HG03196 (cell line): ENCODE data around the gene ZP3.
"Not testable (repeated sequence)": the region's sequence is repeated elsewhere in the genome, so short reads cannot be mapped to it uniquely, and the experiment has no call there.

Experiments
- ATAC-seq: cut with Tn5 transposase; IDR thresholded peaks from one replicate; pipeline ENCODE4 v1.9.1; 2021; ENCODE audit not compliant: unreplicated experiment

The ZP3 gene

DNA sequence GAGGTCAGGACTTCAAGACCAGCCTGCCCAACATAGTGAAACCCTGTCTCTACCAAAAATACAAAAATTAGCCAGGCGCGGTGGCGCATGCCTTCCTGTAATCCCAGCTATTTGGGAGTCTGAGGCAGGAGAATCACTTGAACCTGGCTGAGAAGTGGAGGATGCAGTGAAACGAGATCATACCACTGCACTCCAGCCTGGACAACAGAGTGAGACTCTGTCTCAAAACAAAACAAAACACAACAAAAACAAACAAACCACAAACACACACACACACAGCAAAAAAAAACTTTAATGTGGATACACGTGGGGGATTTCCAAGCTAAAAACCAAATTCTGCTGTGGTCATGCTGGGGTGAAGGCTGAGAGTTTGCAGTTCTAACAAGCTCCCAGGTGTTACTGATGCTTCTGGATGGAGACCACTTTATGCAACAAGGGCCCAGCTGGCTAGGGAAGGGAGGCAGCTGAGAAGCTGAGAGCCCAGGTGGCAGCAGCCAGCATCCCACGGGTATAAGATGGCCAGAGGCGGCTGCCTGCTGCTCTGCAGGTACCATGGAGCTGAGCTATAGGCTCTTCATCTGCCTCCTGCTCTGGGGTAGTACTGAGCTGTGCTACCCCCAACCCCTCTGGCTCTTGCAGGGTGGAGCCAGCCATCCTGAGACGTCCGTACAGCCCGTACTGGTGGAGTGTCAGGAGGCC, at the start of gene ZP3:
Gene ZP3 (plus strand): TSS at position 538 of the 699 bp plus-strand sequence. CDS start 15 bp downstream, at position 553.
- ATAC-seq, result no peak

DNA sequence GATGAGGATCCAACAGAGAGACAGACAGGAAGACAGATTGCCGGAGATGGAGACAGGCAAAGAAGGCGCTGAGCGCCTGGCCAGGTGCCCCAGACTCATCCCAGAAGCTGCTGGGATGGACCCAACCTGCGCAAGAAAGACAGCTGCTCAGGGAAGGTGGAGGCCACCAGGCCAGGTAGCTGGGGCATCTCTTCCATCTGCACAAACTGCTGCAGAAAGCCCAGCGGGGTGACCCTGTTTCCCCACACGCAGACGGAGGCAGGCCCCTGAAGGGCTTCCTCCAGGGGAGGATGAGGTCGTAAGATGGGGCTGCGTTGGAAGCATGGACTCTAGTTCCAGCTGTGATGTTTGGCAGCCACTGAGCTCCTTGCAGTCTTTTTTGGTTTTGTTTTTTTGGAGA, 49.5 kb upstream of the ZP3 start:
- ATAC-seq, result no peak

DNA sequence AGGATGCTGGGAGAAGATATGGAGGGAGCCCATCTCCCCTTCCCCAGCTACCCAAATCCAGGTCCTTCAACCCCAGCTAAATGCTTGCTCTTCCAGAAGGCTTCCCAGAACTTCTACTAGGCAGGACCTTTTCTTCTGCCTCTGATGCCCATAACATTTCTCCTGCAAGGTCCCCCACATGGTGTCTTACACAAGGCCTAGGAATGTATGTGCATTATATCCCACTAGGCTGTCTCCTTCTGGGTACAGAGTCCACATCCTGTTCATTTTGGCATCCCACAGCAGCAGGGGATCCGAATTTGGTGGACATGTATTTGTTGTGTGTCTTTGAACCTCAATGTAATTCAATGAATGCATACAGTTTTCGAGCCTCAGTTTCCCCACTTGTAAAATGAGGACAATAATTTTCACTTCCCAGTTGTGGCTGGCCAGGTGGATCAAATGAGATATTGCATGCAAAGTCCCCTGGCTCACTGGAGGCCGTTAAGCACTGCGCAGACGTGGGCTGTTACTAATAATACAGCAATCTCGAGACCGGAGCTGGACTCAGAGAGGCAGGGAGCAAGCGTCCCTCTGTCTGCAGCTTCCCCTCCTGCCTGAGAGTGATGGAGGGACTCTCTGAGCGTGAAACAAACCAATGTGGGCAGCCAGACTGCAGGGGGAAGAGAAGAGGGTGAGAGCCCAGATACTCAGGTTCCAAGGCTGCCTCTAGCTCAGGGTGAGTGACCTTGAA, 47.4 kb upstream of the ZP3 start:
- no peak for ATAC-seq

DNA sequence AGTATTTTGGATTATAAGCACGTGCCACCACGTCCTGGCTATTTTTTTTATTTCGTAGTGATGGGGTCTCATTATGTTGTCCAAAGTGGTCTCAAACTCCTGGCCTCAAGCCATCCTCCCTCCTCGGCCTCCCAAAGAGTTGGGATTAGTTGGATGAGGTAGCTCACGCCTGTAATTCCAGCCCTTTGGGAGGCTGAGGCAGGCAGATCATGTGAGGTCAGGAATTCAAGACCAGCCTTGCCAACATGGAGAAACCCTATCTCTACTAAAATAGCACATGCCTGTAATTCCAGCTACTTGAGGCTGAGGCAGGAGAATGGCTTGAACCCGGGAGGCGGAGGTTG, 44.2 kb upstream of the ZP3 start:
- no peak for ATAC-seq

DNA sequence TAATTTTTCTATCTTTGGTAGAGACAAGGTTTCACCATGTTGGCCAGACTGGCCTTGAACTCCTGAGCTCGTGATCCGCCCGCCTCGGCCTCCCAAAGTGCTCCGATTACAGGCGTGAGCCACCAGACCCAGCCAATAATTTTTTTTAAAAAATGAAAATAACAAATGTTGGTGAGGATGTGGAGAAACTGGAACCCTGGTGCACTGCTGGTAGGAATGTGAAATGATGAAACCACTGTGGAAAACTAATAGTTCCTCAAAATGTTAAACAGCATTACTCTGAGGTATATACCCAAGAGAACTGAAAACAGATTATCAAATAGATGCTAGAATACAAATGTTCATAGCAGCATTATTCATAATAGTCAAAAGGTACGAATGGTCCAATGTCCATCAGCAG, 42.9 kb upstream of the ZP3 start:
- no peak for ATAC-seq

DNA sequence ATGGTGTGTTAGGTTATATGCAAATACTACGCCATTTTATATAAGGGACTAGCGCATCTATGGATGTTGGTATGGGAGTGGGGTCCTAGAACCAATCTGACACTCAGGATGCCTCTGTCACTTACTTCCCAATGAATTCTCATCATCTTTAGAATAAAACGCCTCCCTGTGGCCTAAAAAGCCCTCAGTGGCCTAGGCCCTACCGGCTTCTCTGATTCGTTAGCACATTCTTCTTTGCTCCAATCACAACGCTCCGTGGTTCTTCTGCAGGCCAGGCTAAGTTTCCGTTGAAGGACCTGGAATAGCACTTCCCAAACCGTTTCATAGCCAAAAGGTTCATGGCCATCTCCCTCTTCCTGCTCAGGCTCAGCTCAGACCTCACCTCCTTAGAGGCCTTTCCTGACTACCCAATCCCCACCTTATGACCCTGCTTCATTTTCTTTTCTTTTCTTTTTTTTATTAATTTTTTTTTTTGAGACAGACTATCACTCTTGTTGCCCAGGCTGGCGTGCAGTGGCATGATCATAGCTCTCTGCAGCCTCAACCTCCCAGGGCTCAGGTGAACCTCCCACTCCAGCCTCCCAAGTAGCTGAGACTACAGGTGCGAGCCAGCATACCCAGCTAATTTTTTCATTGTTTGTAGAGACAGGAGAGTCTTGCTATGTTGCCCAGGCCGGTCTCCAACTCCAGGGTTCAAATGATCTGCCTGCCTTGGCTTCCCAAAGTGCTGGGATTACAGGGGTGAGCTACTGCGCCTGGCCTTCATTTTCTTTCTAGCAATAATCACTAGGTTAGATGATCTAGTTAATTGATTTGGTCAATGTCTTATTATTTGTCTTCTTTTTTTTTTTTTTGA, 41.4 kb upstream of the ZP3 start:
- ATAC-seq, result no peak

DNA sequence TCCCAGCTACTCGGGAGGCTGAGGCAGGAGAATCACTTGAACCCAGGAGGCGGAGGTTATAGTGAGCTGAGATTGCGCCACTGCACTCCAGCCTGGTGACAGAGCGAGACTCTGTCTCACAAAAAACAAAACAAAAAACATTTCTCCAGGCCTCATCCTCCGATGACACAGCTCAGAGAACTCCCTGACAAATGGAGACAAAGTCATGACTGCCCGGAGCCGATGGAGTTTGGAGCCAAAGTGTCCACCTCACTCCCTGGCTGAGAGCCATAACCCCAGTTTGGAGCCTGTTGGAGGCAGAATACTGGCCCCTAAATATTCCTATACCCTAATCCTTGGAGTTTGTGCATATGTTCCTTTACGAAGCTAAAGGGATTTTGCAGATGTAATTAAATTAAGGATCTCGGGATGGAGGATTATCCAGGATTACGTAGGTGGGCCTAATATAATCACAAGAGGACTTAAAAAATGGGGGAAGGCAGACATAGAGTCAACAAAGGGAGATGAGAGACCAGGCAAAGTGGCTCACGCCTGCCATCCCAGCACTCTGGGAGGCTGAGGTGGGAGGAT, 38.0 kb upstream of the ZP3 start:
- no peak for ATAC-seq

DNA sequence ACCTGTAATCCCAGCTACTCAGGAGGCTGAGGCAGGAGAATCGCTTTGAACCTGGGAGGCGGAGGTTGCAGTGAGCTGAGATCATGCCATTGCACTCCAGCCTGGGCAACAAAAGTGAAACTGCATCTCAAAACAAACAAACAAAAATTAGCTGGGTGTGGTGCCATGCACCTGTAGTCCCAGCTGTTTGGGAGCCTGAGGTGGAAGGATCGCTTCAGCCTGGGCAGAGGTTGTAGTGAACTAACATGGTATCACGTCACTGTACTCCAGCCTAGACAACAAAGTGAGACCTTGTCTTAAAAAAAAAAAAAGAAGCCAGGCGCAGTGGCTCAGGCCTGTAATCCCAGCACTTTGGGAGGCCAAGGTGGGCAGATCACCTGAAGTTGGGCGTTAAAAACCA, 37.0 kb upstream of the ZP3 start:
- not testable (repeated sequence) for ATAC-seq

DNA sequence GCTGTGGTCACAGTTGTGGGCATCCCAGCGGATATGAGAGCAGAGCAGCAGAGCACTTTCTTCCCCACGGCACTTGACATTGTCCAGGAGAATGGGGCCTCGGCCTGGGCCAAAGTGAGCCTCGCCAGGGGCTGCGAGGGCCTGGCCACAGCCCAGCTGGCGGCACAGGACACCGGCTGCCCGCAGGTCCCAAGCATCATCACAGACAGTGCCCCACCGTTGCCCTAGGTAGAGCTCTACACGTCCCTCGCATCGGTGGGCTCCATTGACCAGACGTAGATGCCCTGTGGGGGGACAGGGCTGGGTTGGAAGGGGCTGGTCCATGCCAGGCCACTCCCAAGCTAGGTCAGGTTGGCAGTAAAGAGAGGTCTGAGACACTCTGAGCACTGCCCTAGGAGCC, 34.7 kb upstream of the ZP3 start:
- no peak for ATAC-seq

DNA sequence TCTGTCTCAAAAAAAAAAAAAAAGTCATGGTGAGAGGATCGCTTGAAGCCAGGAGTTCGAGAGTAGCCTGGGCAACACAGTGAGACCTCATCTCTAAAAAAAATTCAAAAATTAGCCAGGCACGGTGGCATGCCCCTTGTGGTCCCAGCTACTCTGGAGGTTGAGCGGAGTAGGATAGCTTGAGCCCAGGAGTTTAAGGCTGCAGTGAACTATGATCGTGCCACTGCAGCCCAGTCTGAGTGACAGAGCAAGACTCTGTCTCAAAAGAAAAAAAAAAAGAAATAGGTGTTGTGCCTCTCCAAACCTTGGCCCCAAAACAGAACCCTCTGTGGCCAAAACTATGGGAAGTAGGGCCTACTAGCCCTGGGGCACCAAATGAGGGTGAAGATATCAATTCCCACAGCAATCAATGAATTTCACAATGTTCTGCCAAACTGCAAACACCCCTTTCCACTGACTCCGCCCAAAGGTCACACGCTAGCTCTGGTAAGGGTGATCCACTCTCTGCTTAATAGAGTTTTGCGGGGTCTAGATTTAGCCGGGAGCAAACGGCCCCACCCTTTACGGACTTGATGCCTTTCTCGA, 32.1 kb upstream of the ZP3 start:
- no peak for ATAC-seq

DNA sequence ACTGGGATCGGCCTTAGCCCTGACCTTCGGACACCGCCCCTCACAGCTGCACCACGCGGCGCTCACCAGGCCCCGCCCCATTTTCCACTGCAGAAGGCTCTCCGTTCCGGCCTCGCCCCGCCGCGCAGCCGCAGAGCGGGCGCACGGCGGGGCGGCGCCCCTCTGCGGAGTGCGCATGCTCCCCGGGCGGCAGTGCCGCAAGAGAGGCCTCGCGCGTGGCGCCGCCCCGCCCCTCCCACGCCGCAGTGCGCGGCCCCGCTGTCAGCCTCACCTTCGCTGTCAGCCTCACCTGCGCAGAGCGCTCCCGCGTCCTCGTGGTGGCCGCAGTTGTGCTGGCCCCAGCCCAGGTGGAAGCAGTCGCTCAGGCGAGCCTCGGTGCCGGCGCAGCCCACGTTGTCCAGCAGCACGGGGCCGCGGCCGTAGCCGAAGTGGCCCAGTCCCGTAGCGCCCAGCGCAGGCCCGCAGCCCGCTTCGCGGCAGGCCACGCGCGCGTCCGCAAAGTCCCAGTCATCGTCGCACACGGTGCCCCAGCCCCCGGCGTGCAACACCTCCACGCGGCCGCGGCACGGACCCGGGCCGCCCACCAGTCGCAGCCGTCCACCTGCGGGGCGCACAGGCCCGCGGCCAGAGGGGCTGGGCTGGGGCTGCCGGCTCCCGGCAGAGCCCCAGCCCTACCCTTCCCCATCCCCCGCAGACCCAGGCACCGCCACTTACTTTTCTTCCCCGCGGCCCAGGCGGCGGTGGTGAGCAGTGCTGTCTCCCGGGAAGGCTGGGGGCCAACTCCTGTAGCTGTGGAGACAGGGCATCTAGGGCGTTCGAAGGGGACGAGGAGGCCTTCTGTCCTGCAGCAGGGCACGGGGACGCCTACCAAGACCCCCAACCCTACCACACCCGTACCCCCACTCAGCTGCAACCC, 31.4 kb upstream of the ZP3 start:
- peak; percentile 86 for ATAC-seq

DNA sequence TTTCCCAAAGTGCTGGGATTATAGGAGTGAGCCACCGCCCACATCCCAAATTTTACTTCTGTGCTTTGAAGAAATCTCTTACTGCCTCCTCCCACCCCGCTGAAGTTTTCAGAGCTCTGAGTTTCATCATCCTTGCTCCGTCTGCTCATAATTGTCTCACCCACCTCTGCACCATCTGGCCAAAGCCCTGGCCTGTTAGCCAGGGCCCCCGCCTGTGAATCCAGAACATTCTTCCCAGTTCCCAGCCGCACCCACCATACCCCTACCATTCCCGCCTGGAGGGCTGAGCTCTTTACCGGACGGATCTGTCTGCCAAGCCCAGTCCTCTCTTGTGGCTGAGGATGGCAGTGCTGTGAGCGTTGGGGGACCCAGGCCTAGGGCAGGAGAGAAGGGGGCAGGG, 29.8 kb upstream of the ZP3 start:
- no peak for ATAC-seq

DNA sequence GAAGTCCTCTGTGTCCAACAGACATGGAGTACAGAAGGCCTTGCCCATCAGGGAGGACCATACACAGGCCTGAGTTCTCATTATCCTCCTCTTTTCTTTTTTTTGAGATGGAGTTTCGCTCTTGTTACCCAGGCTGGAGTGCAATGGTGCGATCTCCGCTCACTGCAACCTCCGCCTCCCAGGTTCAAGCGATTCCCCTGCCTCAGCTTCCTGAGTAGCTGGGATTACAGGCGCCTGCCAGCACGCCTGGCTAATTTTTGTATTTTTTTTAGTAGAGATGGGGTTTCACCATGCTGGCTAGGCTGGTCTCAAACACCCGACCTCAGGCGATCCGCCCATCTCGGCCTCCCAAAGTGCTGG, 29.2 kb upstream of the ZP3 start:
- ATAC-seq, result not testable (repeated sequence)

DNA sequence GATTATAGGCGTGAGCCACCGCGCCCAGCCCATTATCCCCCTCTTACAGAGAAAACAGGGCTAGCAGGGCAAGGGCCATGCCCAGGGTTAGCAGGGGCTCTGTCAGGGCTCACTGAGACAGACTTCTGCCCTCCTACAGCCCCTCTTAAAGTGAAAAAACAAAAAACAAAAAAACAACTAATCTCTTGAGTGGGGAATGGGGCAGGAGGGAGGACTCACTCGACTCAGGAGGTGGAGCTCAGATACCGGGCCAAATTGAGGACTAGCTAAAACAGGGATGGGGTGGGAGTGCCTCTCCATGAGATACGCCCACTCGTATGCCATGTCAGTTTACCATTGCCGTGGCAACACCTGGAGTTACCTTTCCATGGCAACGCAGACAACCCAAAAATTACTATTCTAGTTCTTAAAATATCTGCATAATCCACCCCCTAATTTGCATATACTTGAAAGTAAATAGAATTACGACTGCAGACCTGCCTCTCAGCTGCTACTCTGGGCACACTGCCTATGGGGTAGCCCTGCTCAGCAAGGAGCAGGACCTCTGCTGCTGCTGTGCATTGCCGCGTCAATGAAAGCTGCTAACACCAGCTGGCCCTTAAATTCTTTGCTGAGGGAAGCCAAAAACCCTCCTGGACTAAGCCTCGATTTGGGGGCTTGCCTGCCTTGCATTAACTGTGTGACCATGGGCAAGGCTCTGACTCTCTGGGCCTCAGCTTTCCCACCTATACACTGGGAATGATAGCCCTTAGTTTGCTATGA, 28.6 kb upstream of the ZP3 start:
- ATAC-seq, result no peak

DNA sequence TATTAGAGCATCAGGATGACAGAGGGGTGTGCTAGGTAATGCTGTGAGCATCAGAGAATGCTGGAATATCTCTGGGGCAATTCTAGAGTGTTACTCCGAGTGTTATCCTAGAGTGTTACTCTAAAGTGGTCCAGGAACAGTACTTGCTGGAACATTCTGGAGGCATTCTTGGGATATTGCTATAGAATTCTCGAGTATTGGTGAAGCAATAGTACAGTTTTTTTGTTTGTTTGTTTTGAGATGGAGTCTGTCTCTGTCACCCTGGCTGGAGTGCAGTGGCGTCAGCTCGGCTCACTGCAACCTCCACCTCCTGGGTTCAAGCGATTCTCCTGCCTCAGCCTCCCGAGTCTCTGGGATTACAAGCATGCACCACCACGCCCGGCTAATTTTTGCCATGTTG, 27.9 kb upstream of the ZP3 start:
- no peak for ATAC-seq

DNA sequence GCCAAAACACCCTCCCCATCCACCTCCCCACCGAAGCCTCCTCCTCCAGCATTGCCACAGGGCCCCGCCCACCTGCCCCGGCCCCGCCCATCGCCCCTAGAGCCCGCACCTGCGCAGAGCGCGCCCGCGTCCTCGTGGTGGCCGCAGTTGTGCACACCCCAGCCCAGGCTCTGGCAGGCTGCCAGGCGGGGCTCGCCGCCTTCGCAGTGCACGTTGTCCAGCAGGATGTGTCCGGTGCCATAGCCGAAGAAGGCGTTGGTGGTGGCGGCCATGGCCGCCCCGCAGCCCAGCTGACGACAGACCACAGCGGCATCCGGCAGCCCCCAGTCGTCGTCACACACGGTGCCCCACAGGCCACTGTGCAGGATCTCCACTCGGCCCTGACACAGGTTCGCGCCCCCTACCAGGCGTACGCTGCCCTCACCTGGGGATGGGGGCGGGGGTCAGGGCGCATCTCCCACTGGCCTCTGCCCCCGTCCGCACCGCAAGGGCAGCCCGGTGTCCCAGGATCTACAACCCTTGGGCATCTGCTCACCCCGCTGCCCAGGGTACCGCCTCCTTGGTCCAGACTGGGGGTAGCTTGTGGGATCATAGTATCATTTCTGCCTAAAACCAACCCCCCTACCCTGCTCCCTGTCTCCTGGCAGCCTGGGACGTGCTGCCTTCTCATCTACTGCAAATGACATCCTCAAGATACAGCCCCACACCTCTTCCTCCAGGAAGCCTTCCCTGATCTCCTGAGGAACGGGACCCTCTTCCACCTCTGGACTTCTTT, 27.2 kb upstream of the ZP3 start:
- no peak for ATAC-seq

DNA sequence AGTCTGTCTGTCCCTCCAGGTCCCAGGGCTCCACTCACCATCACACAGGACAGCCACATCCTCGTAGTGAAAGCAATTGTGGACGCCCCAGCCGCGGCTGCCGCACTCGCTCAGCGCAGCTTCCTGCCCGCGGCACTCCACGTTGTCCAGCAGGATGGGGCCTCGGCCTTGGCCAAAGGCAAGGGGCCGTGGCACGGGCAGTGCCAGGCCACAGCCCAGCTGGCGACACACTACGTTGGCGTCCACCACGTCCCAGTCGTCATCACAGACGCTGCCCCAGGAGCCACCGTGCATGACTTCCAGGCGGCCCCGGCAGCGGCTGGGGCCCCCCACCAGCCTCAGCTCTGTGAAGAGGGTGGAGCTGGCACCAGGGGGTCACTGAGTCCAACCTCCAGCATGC, 24.5 kb upstream of the ZP3 start:
- ATAC-seq, result no peak

DNA sequence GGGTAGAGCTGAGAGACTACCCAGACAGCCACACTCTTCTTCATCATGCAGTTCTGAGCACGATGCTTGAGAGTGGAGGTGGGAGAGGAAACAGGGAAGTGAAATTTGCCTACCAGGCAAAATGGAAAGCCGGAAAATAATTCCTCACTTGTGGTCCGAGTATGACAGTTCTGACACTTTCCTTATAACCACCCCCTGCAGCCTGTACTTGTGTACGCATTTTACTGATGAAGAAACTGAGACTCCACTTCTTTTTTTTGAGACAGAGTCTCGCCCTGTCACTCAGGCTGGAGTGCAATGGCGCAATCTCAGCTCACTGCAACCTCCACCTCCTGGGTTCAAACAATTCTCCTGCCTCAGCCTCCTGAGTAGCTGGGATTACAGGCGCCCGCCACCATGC, 21.7 kb upstream of the ZP3 start:
- ATAC-seq, result not testable (repeated sequence)
